GM23248 (cell line): ENCODE data around the gene MED28.

Experiments
- EZH2 ChIP-seq: fragments of 200-600 bp; sonication (generic); IDR thresholded peaks from 2 replicates; pipeline ENCODE4 v1.6.1; 2018; ENCODE audit warnings: antibody characterized with exemption, mild to moderate bottlenecking; ENCODE audit not compliant: insufficient read depth, poor library complexity, severe bottlenecking
- EZH2phosphoT487 ChIP-seq: fragments of 200-600 bp; sonication (generic); IDR thresholded peaks from 2 replicates; pipeline ENCODE4 v1.6.1; 2018; ENCODE audit warnings: antibody characterized with exemption, moderate library complexity, mild to moderate bottlenecking, low read depth; ENCODE audit not compliant: insufficient read depth

DNA sequence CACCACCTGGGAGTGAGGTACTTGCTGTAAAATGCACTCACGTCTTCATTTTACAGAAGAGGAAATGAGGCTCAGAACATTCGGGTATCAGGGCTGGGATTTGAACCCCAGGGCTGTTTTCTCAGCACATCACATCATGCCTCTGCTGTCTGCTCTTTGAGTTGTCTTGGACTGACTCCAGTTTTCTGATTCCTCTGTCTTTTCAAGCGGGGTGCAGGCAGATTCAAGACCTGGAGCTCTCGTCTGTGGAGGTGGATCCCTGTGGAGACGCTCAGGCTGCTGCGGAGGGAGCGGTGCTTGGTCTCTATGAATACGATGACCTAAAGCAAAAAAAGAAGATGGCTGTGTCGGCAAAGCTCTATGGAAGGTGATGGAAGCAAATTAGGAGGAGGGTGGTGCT, 31.2 kb upstream of the MED28 start:
- no peak for TF ChIP-seq EZH2
- no peak for TF ChIP-seq EZH2phosphoT487
